ENCODE measurements around the gene C2orf69.

DNA sequence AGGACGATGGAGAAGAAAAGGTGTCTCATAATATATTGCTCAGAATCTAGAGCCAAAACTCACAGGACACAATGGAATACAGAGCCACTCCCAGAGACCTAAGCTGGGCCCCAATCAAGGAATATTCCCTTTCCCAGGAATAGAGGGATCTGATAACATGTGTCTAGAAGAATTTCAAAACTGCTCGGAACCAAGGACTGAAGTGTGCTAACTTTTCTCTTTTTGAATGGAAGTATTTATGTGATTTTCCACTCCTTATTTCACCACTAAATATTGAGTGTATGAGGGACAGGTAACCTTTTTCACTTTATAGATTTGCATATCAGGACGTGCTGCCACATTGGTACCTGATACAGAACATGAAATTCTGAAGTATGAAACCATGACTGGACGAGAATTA, 9.2 kb upstream of the C2orf69 start:
- TF ChIP-seq, protein P1, sequence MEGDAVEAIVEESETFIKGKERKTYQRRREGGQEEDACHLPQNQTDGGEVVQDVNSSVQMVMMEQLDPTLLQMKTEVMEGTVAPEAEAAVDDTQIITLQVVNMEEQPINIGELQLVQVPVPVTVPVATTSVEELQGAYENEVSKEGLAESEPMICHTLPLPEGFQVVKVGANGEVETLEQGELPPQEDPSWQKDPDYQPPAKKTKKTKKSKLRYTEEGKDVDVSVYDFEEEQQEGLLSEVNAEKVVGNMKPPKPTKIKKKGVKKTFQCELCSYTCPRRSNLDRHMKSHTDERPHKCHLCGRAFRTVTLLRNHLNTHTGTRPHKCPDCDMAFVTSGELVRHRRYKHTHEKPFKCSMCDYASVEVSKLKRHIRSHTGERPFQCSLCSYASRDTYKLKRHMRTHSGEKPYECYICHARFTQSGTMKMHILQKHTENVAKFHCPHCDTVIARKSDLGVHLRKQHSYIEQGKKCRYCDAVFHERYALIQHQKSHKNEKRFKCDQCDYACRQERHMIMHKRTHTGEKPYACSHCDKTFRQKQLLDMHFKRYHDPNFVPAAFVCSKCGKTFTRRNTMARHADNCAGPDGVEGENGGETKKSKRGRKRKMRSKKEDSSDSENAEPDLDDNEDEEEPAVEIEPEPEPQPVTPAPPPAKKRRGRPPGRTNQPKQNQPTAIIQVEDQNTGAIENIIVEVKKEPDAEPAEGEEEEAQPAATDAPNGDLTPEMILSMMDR (IDR thresholded peaks at IDR 0.05; ENCODE audit: insufficient read depth, low read depth, low read length) = no peak
- no peak for TF ChIP-seq EZH2 (IDR thresholded peaks at IDR 0.05; ENCODE audit: insufficient read depth, low read length)

All from astrocyte (in vitro differentiated cells and primary cell).